KBM-7 (cell line): ENCODE results near the gene C13orf46.

Experiments used
- DNase-seq: peaks from one replicate; pipeline ENCODE4 v3.0.0-alpha.2; 2015
- in situ Hi-C: fragments of 300-500 bp; cut with MboI; formaldehyde crosslinking; loops from 2 replicates; pipeline ENCODE4 v1.14.3; 2020; ENCODE audit warnings: low sequenced_read_pairs, low pct_unique_long_range_greater_than_20kb, mixed read lengths

C13orf46 gene

DNA sequence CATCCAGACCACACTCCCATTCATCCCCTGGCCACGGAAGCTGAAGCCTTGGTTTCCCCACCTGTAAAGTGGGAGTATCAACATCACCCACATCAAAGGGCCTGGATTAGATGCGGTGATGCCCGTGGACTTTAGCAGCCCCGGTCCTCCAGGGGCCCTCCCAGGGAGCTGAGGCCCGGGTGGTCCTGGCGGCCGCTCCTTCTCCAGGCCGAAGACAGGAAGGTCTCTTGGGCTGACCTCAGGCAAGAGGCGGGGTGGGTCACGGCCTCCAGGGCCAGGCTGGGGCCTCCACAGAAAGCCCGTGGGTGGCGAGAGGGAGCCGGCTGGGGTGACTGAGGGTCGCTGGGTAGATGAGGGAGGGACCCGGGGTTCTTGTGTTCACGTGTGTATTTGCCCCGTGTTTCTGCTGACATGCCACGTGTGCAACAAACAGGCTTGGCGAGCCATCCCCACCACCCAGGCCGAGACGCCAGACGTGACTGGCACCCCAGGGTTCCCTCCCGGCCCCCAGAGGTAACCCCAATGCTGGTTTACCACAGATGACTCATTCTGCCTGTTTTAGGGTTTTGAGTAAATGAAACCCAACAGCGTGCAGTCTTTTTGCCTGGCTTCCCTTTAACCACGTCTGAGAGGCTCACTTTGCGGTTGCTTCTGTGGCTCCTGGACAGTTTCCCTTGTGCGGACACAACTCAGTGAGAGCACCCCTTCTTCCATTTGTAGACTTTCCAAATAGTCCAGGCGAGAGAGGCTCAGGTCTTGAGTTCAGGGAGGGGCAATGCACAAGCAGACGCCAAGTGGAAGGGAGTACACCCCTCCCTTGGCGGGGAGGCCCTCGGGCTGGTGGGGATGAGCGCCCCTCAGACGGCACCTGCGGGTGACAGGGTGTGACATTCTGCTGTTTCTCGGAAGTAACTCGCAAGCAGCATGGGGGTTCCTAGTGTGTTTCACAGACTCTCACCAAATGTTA, 42.9 kb downstream of the C13orf46 start:
- DNase-seq, result no peak
- in situ Hi-C loops, result no loop called here

DNA sequence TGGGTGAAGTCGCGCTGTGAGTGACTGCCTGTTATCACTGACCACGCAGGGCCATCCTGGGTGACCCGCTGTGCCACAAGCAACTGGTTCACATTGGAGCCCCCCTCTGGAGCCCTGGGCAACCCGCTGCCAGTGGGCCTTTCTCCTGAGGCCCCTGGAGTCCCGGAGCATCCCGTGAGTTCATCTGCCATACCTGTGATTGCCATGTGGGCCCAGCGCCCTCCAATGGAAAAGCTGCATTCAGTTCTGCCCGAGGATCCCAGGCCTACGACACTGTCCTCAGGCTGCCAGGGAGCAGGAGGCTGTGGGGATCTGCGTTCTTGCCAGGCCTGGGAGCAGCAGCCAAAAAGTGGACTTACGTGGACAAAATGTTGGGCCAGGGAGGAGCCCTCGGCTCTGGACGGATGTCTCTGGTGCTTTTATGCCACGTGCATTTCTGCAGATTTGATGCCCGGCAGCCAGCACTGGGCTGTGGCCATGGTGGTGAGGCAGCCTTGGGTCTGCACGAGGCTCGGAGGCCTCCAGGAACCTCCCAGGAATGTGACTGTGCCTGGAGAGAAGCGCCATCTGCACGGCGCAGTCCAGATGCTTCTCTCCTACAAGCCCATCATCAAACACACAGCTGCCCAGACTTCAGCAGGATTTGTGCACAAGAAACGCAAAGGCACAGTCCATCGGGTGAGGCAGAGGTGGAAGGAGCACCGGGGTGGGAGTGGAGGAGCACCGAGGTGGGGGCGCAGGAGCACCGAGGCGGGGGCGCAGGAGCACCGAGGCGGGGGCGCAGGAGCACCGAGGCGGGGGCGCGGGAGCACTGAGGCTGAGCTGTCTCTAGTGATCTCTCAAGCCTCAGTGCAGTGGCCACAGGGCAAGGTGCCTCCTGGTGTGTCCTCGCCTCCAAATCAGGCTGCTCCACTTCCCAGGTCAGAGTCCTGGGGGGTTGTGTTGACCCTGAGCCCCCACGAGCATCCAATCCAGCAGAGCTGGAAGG, 44.0 kb downstream of the C13orf46 start:
- in situ Hi-C loops, result no loop called here
- DNase-seq, result no peak

DNA sequence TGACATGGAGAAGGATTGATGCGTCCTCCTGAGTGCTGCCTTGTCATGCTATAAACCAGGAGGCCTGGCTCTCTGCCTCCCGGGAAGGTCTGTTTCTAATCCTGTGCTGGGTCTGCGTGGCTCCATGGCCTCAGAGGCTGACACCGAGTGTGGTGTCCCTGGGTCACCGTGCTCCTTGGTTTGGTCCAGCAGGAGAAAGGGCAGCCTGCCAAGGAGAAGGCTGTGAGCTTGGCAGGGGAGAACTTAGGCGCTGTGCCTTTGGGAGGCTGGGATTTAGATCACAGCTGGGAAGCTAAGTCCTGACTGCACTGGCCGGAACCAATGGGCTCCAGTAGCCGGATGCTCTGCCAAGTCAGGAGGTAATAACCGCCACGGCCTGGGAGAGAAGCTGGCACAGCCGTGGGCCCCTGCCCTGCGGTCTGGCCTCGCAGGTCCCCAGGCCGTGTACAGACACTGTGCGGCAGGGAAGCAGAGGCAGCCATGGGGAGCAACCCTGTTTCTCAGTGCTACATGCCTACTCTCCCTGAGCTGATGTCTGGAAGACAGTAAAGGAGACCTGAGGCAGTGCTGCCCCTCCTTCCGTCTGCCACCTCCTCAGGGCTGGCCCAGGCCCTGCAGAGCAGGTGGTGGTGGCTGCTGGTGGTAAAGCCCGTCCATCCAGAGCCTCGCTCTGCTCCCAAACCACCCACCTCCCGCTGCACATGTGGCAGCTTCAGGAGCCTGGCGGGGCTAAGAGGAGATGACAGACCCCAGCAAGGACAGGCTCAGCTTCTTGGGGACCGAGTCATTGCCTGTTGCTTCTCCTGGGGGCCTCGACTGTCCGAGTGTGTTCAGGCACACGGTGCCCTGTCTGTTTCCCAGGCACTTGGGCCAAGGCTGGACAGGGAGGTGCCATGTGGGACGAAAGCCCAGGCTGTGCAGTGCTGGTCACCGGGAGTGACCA, 44.9 kb downstream of the C13orf46 start:
- no peak for DNase-seq
- in situ Hi-C loops, result no loop called here

DNA sequence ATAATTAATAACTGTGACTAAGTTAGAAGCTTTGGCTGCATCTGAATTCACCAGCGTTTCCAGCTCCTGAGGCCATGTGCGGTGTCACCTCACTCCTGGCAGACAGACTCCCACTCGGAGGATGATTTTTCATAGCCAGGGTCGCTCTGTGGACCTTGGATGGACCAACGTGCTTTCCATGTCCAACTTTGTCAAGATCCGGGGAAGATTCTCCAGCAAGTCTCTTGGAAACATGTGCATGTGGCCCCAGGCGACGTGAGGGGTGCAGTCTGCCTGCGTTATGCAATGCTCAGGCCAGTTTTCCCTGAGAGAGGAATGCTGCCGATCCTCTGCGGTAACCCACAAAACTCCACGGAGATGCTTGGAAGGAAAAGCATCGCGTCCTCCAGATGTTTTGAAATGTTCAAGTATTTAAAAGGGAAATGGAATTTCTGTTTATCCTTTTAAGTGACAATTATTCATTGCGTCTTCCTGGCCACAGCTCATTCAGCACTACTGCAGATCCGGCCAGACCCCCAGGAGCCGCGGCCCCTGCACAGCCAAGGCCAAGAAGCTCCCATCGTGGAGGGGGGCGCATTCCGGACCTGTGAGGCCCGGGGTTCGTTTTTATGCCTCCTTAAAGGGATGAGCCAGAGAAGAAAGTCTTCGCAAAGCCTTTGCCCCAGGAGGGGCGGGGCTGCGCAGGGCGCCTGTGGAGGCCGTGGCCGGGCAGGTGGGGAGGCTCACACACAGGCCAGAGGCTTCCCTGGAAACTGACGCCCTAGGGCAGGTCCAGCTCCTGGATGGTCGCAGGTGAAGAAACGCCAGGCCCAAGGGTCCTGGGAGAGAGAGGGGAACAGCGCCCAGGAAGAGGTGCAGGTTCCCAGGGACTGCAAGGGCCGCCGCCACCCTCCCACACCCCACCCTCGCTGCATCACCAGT, 46.0 kb downstream of the C13orf46 start:
- in situ Hi-C loops, result no loop called here
- no peak for DNase-seq

DNA sequence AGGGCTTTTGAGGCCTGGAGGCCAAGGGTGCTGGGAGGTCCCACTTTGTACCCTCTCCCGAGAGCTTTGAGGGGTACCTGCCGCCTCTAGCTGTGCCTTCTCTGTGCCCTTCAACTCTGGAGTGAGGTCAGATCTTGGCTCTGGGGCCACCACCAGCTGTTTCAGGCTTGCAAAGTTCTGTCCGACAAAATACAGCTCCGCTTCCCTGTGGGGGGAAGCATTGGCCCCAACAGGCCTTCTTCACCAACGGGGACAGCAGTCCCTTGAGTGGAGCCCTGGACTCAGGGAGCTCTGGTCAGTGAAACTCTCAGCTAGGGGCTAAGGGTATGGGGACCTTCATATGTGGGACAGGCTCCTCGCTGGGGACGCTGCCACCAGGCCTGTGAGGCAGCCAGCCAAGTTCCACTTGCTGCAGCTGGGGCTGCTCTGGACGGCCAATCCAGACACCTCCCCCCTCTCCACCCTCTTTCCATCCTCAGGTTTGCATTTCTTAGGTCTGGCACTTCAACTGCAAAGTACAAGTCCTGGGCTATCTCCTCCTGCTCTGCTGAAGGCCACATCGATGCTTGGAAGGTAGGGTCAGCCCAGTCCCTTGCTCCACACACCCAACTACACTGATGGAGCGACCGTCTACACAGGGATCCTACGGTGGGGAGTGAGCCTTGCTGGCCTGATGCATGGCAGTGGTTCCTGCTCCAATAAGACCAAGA, 46.8 kb downstream of the C13orf46 start:
- in situ Hi-C loops, result no loop called here
- DNase-seq, result no peak

DNA sequence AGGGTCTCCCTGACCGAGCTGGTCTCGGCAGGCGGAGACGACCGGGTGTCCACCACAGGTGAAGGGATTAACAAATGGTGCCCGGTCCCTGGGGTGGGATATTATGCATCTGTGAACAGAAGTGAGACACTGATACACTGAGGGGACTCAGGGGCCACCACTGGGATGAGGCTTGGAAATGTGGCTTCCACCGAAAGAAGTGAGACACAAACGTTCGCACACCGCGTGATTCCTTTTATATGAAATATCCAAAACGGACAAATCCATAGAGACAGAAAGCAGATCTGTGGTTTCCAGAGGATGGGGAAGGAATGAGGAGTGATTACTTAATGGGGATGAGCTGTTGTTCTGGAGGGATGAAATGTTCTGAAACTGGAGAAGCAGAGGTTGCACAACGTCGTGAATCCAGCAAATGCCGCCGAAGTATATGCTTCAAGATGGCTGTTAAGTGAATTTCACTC, 47.5 kb downstream of the C13orf46 start:
- in situ Hi-C loops, result no loop called here
- DNase-seq, result no peak

DNA sequence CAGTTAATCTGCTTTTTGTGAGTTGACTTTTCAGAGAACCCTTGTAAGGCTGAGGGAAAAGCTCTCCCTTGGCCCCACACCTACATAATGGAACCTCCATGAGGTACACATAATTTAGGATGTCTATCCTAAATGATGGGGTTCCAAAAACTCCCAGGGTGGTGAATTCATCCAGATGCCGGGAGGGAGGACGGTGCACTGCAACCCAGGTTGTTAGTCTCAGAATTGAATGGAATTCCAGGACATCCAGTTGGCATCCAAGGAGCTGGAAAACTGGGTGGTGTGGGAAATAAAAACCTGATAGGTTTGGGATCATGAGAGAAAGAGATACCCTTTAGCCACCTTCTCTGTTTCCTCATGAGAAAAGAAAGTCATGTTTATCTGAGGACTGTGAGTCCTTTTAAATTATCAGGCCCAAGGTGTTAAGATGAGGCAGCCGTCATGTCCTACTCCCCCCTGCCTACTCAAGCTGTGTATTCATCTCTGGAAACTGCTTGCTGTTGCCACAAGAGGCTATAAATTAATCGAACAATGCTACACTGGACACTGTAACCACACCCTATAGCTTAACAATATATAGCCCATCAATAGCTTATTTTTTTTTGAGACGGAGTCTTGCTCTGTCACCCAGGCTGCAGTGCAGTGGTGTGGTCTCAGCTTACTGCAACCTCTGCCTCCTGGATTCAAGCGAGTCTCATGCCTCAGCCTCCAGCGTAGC, 49.5 kb downstream of the C13orf46 start:
- in situ Hi-C loops, result no loop called here
- no peak for DNase-seq

DNA sequence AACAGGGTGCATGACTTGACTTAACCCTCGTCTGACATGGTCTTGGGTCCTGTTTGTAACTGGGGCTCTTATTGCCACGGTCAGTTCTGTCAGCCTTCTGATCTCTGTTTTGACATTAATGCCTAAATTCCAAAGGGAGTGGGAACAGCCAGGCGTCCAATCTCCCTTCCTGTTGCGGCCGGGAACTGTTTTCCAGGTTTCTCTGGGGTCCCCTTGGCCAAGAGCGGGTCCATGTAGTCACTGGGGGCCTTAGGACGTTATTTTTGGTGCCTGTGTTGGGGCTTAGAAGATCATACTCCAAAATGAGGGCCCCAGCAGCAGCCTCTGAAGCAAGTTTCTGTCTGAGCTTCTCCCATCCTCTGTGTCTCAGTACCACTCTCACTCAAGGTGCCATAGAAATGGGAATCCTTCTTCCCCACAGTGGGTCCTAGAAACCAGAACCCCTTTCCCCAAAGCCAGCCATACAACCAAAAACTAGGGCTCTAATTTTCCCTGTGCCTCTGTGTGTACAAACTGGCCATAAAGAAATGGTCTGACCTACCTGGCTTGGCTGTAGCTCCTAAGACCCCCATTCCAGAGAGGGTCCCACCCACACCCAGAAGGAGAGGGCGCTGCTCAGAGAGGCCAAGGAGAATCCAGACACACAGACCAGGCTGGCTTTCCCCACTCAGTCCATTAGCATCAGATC, 50.4 kb downstream of the C13orf46 start:
- DNase-seq, result no peak
- in situ Hi-C loops, result no loop called here

DNA sequence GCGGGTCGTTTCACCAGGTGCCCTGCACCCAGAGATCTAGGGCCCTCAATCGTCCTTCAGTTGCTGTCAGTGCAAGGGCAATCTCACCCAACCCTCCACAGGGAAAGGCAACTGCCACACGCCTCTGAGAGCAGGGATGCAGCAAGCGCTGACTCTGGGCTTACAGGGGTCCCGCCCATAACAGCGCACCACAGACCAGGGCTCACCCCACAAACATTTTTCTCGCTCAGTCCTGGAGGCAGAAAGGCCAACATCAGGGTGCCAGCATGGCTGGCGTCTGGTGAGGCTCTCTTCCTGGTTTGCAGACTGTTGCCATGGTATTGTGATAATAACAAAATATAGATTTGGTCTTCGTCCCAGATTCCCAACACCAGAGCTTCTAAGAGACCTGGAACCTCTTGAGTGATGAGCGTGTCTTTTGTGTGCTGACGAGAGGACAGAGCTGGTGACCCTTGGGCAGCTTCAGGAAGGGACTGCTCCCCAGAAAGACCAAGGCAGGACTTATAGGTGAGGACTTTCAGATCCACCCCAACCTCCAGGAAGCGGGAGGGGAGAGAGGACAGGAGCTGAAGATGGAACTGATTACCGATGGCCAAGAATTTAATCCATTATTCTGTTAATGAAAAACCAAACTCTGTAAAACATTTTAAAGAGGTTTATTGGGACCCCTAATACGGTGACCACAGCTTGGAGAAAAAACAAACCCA, 51.3 kb downstream of the C13orf46 start:
- no peak for DNase-seq
- in situ Hi-C loops, result no loop called here

DNA sequence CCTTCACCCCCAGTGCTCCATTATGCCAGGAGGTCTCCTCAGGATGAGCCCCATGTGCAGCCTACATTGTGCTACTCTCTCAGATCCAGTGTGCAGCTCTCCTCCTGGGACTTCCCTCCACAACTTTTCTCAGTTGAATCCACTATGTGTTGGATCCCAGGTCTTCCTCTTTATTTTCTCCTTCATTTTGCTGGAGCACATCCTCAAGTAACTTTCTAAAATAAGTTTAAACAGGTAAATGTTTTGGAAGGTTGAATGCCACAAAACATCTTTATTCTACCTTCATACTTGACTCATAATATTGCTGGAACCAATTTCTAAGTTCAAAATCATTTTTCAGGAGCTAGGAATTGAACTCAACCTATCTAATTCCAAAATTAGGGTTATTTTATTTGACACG, 52.1 kb downstream of the C13orf46 start:
- in situ Hi-C loops, result no loop called here

DNA sequence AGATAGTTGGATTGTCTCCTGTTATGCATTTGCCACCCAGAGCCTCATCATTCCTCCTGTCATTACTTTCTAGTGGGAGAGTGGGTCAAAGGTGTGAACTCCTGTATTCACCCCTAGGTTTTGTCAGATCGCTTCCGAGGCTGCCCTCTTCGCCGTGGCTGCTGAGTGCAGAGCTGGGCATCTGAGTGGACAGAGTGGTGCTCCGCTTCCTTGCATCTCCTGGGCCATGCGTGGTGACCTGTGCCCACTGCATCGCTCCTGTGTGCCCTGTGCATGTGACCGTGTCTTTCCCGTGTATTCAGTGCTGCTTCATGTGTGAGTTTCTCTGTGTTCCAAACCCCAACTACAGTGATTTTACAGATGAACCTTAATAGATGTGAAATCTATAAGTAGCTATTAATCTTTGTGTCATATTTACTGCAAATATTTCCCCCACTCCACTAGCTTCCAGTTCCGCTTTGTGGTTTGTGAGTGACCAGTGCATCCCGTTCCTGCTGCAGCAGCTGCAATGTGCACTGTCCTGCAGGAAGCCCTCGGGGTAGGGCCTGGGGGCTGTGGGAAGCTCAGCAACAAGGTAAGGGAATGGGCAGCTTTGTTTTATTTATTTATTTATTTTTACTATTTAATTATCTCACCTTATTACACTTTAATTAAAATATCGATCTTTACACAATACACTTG, 53.1 kb downstream of the C13orf46 start:
- in situ Hi-C loops, result no loop called here
- DNase-seq, result no peak

More for the DNA sequence above, 52.1 kb downstream of the C13orf46 start:
- DNase-seq, result no peak

DNA sequence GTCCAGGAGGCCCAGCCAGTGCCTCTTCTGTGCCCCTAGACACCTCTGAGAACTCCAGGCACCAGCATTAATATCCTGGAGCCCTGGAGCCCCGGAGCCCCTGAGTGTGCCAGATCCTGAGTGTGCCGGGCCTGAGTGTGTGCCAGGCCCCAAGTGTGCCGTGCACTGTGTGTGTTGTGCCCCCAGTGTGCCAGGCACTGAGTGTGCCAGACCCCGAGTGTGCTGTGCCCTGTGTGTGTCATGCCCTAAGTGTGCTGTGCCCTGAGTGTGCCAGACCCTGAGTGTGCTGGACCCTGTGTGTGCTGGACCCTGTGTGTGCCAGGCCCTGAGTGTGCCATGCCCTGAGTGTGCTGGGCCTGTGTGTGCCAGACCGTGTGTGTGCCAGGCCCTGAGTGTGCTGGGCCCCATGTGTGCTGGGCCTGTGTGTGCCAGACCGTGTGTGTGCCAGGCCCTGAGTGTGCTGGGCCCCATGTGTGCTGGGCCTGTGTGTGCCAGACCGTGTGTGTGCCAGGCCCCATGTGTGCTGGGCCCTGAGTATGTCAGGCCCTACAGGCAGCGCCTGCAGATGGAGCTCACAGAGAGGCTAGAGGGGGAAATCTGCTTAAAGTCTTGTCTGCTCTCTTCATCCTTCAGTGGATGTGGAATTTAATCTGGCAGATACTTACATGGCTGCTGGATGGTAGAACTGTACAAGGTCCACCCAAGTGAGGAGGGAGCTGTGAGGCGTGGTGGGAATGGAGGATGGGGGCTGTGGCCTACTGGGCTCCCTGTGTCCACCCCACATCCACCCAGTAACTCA, 53.9 kb downstream of the C13orf46 start:
- no peak for DNase-seq
- in situ Hi-C loops, result no loop called here

DNA sequence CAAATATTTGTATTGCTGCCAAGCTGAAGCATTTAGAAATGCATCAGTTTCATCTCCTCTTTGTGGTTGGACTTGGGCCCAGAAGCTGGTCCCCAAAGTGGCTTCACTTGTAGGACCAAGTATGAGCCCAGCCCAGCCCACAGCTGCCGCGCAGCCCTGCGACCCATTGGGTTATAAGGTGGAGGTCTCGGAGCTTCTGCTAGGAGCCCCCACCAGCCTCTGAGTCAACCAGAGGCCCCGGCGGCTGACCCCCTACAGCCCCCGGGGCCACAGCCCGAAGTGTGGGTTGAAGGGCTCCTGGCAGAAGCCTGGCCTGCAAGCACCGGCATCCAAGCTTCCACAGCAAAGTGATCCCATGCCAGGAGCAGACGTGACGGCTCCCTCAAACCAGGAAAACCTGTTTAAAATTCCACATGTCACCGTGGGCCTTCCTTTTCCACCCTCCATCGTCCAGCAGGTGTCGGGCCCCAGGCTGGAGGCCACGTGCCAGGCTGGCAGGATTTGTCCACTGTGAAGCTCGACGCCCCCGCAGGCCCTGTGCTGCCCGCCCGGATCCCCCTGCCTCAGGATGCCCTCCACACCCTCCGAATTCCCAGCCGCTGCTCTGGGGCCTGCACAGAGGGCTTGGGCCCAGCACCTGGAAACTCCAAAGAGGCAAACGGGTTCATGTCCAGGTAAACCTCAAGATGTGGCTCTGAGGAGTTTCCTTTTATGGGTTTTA, 54.7 kb downstream of the C13orf46 start:
- no peak for DNase-seq
- in situ Hi-C loops, result no loop called here

DNA sequence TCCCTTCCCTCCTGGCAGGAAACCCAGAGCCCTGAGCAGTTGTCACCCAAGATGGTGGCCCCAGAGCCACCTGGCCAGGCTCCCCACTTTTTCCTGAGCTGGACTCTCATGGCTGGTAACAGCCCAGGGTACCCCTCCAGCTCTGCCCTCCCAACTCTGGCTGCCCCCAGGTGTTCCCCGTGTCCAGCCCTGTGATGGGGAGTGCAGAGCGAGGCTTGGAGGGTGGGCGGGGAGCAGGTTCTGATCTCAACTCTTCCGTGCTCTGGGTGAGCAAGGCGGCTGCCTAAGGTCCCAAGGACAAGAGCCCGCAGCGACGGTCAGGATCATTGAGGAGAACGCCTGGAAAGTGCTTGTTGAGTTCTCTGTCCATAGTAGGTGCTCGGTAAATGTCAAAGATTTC, 55.3 kb downstream of the C13orf46 start:
- in situ Hi-C loops, result no loop called here
- no peak for DNase-seq
